Cerebellar nuclear complex (tissue), 1 donor: ENCODE data around the gene ACHE.
"Not testable (repeated sequence)": the region's sequence is repeated elsewhere in the genome, so short reads cannot be mapped to it uniquely, and the experiment has no call there.

Experiments used
- DNase-seq, 2 experiments: peaks; one replicate each; lab custom pipeline; 2025; lab: John Stamatoyannopoulos, UW

ACHE gene

DNA sequence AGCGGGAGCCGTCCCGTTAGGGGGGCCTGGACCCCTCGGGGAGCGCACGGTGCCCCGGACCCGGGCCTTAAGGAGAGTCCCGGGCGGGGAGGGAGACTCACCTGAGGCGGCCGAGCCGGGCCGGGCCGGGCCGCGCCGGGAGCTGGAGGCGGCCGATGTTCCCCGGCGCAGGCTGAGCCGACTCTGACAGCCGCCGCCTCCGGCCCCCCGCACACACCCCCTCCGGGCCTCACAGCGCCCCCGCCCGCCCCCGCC, at the start of gene ACHE:
TSS of gene ACHE (minus strand) at position 188 of the 255 bp plus-strand sequence. CDS start 1,656 bp downstream, outside the sequence.
- no peak for DNase-seq

DNA sequence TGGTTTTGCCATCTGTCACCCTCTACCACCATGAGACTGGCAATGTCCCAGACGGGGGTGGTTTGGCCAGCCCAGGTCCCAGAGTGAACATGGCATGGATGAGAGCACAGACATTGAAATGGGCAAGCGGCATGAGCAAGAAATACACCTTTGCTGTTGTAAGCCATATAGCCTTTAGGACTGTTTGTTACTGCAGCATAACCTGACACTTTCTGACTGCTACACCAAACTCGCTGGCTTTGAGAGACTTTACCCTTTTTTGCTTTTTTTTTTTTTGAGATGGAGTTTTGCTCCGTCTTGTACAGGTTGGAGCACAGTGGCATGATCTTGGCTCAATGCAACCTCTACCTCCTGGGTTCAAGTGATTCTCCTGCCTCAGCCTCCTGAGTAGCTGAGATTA, 48.5 kb upstream of the ACHE start:
- no peak for DNase-seq

DNA sequence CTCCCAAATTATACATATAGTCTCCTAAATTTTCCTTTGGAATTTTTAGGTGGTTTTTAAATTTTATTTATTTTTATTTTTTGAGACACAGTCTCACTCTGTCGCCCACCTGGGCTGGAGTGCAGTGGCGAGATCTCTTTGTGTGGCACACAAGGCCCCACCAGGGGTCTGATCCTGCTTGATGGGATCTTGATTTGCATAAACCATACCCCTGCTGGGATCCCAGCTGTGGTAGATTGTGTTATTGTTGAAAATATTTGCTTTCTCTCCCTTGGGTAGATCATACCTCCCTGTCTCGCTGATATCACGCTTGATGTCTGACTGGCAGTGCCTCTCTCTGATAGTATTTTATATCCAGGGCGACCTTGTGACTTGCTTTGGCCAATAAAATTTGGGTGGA, 48.0 kb upstream of the ACHE start:
- DNase-seq = no peak

DNA sequence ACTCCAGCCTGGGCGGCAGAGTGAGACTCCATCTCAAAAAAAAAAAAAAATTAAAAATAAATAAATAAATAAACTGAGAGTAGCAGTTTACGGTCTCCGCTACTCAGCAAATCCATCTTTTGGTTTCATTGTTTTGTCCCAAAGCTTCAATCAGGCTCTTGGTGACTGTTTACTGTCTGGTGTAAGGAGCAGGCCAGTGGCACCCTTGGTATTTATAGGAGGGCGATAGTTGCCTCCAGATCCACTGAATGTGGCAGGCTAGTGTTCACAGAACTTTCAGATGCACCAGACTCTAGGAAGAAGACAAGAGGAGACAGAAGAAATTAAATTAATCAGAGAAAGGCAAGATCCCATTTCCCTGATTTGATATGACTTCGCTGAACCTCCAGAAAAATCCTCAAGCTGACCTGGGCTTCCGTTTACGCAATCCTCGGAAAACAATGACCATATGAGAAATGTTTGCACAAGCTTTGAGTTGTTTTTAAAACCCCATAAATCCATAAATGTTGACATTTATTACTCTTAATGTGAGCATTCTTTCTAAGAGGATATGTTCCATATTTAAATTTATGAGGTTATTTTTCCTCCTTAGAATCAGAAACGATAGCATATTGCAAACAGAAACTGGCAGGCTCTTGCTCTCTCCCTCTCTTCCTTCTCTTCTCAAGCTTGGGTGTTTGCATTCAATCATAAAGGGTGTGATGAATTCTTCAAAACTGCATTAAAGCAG, 46.5 kb upstream of the ACHE start:
- no peak for DNase-seq

DNA sequence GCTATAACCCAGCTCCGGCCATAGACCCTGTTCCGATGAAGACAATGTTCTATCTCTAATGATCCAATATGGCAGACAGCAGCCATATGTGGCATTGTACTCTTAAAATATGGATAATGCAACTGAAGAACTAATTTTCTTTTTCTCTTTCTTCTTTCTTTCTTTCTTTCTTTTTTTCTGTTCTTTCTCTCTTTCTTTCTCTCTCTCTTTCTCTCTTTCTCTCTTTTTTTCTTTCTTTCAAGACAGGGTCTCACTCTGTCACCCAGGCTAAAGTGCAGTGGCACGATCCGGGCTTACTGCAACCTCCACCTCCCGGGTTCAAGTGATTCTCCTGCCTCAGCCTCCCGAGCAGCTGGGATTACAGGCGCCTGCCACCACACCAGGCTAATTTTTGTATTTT, 40.5 kb upstream of the ACHE start:
- not testable (repeated sequence) for DNase-seq

DNA sequence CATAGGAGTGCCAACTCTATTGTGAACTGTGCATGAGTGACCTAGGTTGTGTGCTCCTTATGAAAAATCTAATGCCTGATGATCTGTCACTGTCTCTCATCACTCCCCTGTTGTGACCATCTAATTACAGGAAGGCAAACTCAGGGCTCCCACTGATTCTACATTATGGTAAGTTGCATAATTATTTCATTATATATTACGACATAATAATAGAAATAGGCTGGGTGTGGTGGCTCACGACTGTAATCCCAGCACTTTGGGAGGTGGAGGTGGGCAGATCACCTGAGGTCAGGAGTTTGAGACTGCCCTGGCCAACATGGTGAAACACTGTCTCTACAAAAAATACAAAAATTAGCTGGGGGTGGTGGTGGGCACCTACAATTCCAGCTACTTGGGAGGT, 39.7 kb upstream of the ACHE start:
- DNase-seq = not testable (repeated sequence)

DNA sequence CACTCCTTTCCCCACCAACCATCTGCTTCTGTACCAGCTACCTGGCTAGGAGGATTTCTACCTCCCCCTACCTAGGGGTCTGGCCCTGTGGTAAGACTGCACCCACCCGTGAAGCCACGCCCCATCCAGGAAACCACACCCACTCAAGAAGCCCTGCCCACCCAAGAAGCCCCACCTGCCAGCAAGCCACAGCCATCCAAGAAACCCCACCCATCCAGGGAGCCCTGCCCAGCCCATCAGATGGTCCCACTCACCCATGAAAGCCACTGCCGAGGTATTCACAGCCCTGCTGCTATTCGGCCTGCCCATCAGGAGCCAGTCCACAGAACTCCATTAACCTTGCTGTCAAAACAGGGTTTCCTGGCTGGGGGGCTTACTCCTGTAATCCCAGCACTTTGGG, 38.0 kb upstream of the ACHE start:
- no peak for DNase-seq

DNA sequence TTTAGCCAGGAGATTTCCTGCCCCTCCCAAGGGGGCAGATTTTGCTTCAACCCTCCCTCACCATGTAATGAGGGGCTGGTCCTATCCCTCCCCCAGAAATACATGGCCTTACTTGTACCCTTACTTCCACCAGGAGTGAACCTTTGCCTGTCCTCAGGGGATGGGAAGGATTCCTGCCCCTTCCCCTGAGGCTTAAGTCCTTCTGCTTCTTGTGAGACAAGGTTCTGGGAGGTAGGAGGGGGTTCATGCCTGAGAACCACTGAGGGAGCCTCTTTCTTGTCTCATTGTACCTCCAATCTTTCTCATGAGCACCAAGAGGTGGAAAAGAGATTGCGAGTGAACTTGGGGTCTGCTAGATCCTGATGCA, 34.1 kb upstream of the ACHE start:
- DNase-seq = no peak

DNA sequence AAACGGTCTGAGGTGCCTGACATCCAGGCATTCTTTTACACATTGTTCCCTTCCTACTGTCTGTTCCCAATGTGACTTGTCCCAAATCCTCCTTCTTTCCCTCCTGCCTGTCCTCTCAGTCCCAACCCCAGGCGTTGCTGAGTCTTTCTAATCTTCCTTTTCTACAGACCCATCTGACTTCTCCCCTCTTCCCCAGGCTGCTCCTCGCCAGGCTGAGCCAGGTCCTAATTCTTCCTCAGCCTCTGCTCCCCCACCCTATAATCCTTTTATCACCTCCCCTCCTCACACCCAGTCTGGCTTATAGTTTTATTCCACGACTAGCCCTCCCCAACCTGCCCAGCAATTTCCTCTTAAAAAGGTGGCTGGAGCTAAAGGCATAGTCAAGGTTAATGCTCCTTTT, 27.9 kb upstream of the ACHE start:
- not testable (repeated sequence) for DNase-seq

DNA sequence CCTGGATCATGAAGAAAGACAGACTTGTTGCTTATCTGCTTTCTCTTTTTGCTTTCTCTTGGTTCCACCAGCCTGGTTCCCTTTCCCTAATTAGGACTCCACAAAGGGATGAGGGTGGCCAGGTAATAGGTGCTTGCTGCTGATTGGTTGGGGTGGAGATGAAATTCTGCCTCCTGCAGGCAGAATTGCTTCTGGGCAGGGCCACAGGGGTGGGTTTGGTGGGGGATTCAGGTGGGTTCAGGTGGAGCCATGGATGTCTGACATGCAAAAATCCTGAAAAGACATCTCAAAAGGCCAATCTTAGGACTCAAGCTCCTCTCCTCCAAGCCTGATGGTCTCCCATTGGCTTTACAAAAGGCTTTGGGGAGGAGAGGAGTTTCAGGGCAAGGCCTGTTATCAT, 25.4 kb upstream of the ACHE start:
- no peak for DNase-seq

DNA sequence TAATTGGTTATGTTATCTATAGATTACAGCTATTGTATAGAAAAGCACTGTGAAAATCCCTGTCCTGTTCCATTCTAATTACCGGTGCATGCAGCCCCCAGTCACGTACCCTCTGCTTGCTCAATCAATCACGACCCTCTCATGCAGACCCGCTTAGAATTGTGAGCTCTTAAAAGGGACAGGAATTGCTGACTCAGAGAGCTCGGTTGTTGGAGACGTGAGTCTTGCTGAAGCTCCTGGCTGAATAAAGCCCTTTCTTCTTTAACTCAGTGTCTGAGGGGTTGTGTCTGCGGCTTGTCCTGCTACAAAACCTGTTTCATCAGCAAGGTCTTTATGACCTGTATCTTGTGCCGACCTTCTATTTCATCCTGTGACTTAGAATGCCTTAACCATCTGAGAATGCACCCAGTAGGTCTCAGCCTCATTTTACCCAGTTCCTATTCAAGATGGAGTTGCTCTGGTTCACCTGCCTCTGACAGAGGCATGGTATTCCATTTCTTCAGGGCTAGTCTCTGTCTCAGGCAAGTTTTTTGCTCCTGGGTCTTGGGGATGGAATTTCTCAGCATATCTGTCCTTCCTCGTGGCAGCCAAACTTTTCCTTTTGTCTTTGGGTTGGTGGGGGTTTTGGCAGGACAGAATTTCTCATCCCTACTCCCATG, 24.2 kb upstream of the ACHE start:
- DNase-seq = not testable (repeated sequence)

DNA sequence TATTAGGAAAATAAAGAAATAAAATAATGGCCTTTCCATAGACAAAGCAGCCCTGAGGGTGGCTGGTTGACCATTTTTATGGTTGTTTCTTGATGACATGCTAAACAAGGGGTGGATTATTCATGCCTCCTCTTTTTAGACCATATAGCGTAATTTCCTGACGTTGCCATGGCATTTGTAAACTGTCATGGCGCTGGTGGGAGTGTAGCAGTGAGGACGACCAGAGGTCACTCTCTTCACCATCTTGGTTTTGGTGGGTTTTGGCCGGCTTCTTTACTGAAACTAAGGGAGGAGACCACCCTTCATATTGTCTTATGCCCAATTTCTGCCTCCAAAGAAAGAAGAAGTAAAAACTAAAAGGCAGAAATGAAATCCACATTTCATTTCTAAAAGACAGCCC, 23.6 kb upstream of the ACHE start:
- not testable (repeated sequence) for DNase-seq

DNA sequence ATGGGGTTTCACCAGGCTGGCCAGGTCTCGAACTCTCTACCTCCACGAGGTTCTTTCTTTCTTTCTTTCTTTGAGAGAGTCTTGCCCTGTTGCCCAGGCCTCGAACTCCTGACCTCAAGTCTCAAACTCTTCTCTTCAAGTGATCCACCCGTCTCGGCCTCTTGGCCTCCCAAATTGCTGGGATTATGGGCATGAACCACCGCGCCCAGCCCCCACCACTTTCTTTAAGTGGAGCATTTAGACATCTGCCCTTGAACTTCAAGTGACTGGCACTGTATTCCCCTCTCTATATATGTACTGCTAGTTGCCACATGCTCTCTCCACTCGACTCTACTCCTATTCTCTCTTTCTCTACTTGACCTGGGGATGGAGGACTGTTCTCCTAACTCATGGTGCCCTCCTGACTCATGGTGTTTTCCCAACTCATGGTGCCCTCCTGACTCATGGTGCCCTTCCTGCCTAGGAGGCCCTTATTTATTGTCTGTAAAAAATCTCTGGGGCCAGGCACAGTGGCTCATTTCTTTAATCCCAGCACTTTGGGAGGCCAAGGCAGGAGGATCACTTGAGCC, 19.3 kb upstream of the ACHE start:
- DNase-seq = no peak

DNA sequence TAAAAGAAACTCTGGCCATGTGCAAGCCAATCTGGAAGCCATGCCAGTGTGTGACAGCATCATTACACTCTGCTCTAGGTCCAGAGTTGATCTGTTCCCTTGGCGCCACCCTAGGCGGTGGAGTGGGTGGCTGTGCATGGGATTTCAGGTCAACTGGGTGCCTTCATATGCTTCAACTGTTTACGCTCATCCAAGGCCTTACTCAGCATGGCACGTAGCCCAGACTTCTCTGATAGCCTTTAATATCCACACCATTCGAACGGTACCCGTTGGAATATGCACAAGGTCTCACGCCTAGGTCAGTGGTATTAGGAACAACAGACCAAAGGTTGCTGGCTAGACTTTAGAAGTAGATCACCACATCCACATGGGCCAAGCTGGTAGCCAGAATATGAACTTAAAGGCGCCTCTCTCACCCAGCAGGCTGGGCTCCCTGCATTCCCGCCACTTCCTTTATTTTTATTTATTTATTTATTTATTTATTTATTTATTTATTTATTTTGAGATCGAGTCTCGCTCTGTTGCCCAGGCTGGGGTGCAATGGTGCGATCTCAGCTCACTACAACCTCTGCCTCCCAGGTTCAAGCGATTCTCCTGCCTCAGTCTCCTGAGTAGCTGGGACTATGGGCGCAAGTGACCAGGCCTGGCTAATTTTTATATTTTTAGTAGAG, 18.7 kb upstream of the ACHE start:
- no peak for DNase-seq

DNA sequence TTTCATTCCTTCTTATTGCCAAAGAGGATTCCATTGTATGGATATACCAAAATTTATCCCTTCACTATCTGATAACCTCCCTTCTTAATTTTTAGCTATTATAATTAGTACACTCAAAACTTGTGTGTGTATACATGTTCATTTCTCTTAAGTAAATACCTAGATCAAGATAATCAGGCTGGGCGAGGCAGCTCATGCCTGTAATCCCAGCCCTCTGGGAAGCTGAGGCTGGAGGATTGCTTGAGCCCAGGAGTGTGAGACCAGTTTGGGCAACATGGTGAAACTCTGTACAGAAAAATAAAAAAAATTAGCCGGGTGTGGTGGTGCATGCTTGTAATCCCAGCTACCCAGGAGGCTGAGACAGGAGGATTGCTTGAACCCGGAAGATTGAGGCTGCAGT, 15.8 kb upstream of the ACHE start:
- no peak for DNase-seq

DNA sequence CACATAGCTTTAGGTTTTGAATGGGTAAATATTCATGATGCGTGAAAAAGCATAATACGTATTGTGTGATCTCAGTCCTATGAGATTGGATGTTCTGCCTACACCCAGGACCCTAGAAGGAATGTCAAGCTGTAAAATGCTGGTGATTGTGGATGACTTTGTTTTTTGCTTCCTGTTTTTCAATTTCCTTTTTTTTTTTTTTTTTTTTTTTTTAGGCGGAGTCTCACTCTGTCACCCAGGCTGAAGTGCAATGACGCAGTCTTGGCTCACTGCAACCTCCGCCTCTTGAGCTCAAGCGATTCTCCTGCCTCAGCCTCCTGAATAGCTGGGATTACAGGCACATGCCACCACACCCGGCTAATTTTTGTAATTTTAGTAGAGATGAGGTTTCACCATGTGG, 14.8 kb upstream of the ACHE start:
- DNase-seq = not testable (repeated sequence)

DNA sequence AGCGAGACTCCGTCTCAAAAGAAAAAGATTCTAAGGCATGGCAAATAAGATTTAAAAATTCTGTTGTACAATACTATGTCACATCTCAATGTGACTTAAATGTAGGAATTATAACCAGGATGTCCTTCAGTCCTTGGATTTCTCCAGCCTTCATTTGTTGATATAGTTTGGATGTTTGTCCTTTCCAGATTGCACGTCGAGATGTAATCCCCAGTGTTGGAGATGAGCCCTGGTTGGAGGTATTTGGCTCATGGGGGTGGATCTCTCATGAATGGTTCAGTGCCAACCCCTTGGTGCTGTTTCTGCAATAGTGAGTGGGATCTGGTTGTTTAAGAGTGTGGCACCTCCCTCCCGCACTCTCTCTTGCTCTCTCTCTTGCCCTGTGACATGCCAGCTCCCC, 12.8 kb upstream of the ACHE start:
- no peak for DNase-seq

DNA sequence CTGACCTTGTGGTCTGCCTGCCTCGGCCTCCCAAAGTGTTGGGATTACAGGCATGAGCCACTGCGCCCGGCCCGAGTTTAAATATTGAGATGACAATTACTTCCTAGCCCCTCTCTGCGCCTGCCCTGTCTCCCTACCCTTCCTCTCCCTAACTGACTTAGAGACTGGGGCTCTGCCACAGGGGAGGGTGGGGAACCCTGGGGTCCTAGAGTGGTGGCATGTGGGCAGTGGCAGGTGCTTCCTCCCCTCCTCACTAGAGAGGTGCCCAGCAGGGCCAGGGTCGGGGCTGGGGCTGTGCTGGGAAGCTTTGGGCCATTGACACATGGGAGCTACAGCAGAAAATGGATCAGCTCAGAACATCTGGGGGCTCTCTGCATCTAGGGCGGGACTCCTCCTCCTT, 7.0 kb upstream of the ACHE start:
- no peak for DNase-seq

DNA sequence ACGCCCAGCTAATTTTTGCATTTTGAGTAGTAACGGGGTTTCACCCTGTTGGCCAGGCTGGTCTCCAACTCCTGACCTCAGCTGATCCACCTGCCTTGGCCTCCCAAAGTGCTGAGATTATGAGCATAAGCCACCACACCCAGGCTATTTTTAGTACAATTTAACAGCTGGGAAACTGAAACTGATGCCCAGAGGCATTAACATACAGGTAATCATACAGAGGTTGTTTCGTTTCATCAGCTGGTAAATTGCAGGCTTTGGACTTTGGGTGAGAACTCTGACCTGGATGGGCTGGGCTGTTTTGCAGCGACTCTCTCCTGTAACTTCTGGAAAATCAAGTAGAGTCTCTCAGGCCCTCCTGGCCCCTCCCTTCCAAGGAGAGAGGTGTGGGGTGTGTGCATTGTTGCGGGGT, 6.2 kb upstream of the ACHE start:
- no peak for DNase-seq

DNA sequence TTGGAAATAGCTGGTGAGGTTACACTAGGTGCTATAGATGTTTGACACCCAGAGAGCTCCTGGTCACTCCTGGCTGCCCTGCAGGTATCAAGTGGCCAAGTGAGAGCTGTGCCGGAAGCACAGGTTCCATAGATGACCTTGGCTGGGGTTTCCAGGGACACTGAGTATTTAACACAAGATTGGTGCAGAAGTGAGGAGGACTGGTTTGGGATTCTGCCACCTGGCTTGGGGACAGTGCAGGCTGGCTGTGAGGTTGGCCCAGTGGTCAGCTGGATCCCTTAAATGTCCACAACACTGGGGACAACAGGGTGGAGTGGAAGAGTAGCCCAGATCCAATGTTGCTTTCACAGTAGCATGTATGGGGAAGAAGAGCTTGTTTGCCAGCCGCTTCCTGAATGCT, 5.3 kb upstream of the ACHE start:
- no peak for DNase-seq

DNA sequence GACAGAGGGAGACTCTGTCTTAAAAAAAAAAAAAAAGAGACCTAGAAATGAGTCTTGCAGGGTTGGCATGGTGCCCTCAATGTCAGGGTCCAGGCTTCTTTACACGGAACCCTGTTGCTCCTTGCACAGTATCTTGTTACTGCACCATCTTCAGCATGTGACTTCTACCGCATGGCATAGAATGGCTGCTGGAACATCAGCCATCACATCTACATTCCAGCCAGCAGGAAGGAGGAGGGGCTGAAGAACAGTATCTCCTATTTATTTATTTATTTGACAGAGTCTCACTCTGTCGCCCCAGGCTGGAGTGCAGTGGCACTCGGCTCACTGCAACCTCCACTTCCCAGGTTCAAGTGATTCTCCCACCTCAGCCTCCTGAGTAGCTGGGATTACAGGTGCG, 3.7 kb upstream of the ACHE start:
- no peak for DNase-seq

DNA sequence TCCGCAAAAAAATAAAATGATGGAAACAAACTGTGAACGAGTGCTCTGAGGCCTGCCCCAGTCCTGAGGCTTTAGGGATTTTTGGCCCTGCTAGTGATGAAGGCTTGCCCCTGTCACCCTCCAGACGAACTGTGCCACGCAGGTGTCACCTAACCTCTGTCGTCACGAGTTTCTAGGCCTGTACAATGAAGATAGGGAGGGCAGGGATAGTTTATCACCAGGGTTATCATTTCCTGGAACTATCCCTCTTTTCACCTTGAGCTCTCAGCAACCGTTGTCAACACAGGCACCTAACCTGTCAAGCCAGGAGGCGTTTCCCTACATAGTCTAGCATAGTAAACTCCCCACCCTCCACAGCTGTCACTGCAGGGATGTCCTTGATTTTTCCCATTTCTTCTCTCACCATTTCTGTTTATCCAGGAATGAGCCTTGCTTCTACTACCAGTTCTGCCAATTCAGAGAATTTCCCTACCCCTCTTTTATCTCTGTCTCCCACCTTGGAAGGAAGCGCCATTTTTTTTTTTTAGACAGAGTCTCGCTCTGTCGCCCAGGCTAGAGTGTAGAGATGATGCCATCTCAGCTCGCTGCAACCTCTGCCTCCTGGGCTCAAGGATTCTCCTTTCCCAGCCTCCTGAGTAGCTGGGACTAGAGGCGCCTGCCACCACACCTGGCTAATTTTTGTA, 2.2 kb upstream of the ACHE start:
- no peak for DNase-seq
